ENCODE data around the gene MTERF2. TPM values are rescaled to one million over a fixed set of nuclear protein-coding genes. Genes with fewer than 3 reads are reported as not detected.

The MTERF2 gene
- total RNA-seq, 4 donors from 2014 or later = 5.0 to 24.6 (median 13.7) TPM

DNA sequence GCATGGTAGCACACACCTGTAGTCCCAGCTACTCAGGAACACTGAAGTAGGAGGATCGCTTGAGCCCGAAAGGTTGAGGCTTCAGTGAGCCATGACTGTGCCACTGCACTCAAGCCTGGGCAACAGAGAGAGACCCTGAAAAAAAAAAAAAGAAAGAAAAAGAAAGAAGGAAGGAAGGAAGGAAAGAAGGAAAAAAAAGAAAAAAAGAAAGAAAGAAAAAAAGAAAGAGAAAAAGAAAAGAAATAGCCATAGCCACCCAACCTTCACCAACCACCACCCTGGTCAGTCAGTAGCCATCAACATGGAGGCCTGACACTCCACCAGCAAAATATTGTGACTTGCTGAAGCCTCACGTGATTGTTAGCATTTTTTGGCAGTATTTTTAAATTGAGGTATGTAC, 52.7 kb downstream of the MTERF2 start:
- DNase-seq = no peak
- intact Hi-C loops (cut with DNase I; ENCODE audit: low total_unique reads) = no loop called here
- no peaks in the 10 kb centered on the region for H3K4me1 ChIP-seq
- TF ChIP-seq, protein P1, sequence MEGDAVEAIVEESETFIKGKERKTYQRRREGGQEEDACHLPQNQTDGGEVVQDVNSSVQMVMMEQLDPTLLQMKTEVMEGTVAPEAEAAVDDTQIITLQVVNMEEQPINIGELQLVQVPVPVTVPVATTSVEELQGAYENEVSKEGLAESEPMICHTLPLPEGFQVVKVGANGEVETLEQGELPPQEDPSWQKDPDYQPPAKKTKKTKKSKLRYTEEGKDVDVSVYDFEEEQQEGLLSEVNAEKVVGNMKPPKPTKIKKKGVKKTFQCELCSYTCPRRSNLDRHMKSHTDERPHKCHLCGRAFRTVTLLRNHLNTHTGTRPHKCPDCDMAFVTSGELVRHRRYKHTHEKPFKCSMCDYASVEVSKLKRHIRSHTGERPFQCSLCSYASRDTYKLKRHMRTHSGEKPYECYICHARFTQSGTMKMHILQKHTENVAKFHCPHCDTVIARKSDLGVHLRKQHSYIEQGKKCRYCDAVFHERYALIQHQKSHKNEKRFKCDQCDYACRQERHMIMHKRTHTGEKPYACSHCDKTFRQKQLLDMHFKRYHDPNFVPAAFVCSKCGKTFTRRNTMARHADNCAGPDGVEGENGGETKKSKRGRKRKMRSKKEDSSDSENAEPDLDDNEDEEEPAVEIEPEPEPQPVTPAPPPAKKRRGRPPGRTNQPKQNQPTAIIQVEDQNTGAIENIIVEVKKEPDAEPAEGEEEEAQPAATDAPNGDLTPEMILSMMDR (IDR thresholded peaks at IDR 0.05 in 4 of 5, conservative IDR thresholded peaks at IDR 0.05 in 1 of 5) = no peak
- no peak for TF ChIP-seq POLR2A (IDR thresholded peaks at IDR 0.05)
- H3K27me3 ChIP-seq = no peaks in the 10 kb centered on the region
- H3K36me3 ChIP-seq = no peaks in the 10 kb centered on the region
- H3K9me3 ChIP-seq = no peaks in the 10 kb centered on the region
- no peak for ATAC-seq
- in situ Hi-C loops (cut with MboI; ENCODE audit: low sequenced_read_pairs in 4 of 4) = no loop called here
- no peak overlapping the region for H3K4me3 ChIP-seq
- no peak overlapping the region for H3K27ac ChIP-seq

Other genes with a start within 250 kb of the MTERF2 start
- 10 to 100 TPM in 2 of 4 donors, 1 to 10 TPM in 2; 6.1 to 16.0 (median 10.0) TPM for gene RIC8B, start 212.5 kb downstream of the MTERF2 start, total RNA-seq
- gene TMEM263, start 31.2 kb downstream of the MTERF2 start, total RNA-seq = 10 to 100 TPM in 3 of 4 donors, 1 to 10 TPM in 1; 8.9 to 26.7 (median 15.9) TPM
- gene CRY1, start 106.4 kb upstream of the MTERF2 start, total RNA-seq = 10 to 100 TPM; 11.1 to 22.7 (median 11.7) TPM